ENCODE measurements around the gene VSX2. TPM values are rescaled to one million over a fixed set of nuclear protein-coding genes. Genes with fewer than 3 reads are reported as not detected.

VSX2 gene
- not detected in 2 replicates for polyA plus RNA-seq (2012; rRNA removed)
- polyA plus RNA-seq (2012; cell fraction: cytosol; rRNA removed) = not detected in 2 replicates
- polyA plus RNA-seq (2012; cell fraction: nucleus; rRNA removed) = not detected in 2 replicates

GRCh38 chr14:74238974-74239847 lies at the start of gene VSX2:
VSX2 (plus strand) TSS chr14:74239449; CDS start chr14:74239562, 113 bp downstream.
- Histone ChIP-seq H2AFZ (ENCODE audit: low read depth) (no peak within 1 kb of the TSS), H3F3A (replicated peaks; ENCODE audit: insufficient read depth) (no peaks in the 10 kb centered on the region), H3K4me1 (ENCODE audit: control insufficient read depth in 1 of 2, insufficient read depth in 2 of 2, low read depth in 1 of 2, low read length in 1 of 2) (no peaks in the 10 kb centered on the region; a peak in 1 of 4 replicates), H3K4me3 (ENCODE audit: low read depth in 2 of 2, low read length in 1 of 2) (no peak within 1 kb of the TSS), H3K27me3 (ENCODE audit: insufficient read depth) (peaks cover 83% of the 10 kb centered on the region), H3K36me3 (replicated peaks in 1 of 2; ENCODE audit: control insufficient read depth in 1 of 2, insufficient read depth in 2 of 2, low read length in 1 of 2) (no peaks in the 10 kb centered on the region), H3K79me2 (ENCODE audit: insufficient read depth) (no peaks in the 10 kb centered on the region), H4K20me1 (ENCODE audit: insufficient read depth) (peaks cover 18% of the 10 kb centered on the region), H3K9ac (no peak within 1 kb of the TSS), H3K27ac (ENCODE audit: low read depth in 2 of 2, low read length in 1 of 2) (no peak within 1 kb of the TSS), H3K9me3 (no peaks in the 10 kb centered on the region), H3K4me2 (no peak within 1 kb of the TSS), H3K9me2 (no peaks in the 10 kb centered on the region)
- no peak for DNase-seq
- TF ChIP-seq SIN3A (IDR thresholded peaks at IDR 0.05; ENCODE audit: borderline replicate concordance, low read depth, low read length) = no peak
- TF ChIP-seq YY1 (IDR thresholded peaks at IDR 0.05; ENCODE audit: low read depth) = no peak
- no peak for TF ChIP-seq ELF1 (IDR thresholded peaks at IDR 0.05)
- no peak for TF ChIP-seq NRF1 (IDR thresholded peaks at IDR 0.05; ENCODE audit: low read depth, low read length)
- TF ChIP-seq CTCF (IDR thresholded peaks at IDR 0.05) = no peak
- no peak for TF ChIP-seq TEAD4 (IDR thresholded peaks at IDR 0.05; ENCODE audit: borderline replicate concordance, insufficient read depth)
- no peak for TF ChIP-seq IRF3 (IDR thresholded peaks at IDR 0.05; ENCODE audit: low read depth, low read length)
- TF ChIP-seq GABPA (IDR thresholded peaks at IDR 0.05; ENCODE audit: low read depth) = no peak
- no peak for TF ChIP-seq REST (IDR thresholded peaks at IDR 0.05; ENCODE audit: low read depth, low read length)
- POLR2A ChIA-PET = interaction anchor here (0.7 kb wide), 1 partner anchor 154 kb away, joined by 3 read pairs; the partner anchor contains the start of gene LIN52
- CTCF ChIA-PET = interaction anchor here (0.9 to 6.2 kb wide), 7 partner anchors 9 to 98 kb away, joined by 3 to 30 read pairs (median 5); no protein-coding TSS in a partner anchor
- WGBS (ENCODE audit: low lambda C conversion rate) = 28% methylated on average over 13 of the region's 40 CpGs

All from SK-N-SH (cell line).